Esophagus muscularis mucosa (tissue), 4 donors: Measurements from ENCODE around the gene KANSL1. TPM values are rescaled to one million over a fixed set of nuclear protein-coding genes. Genes with fewer than 3 reads are reported as not detected.
A peak's percentile ranks its signal among the peaks of the same experiment; 100 is the strongest.
"Not testable (repeated sequence)": the region's sequence is repeated elsewhere in the genome, so short reads cannot be mapped to it uniquely, and the experiment has no call there.

Experiments used
- DNase-seq: peaks from one replicate; pipeline ENCODE4 v3.0.0-alpha.2; 2017; ENCODE audit errors: extremely low spot score
- H3K27ac ChIP-seq, 4 donors: fragments of 200-600 bp; sonication (generic); replicated peaks in 1 of 4; 1 replicate in 3 of 4; 2 replicates in 1 of 4; pipeline ENCODE4 v1.5.1; 2016 to 2019; ENCODE audit warnings: mild to moderate bottlenecking in 1 of 4
- H3K27me3 ChIP-seq, 4 donors: fragments of 200-600 bp; sonication (generic); one replicate each; pipeline versions ENCODE4 v1.5.1 to v1.6.0; 2016 to 2019
- H3K36me3 ChIP-seq, 4 donors: fragments of 200-600 bp; sonication (generic); one replicate each; pipeline ENCODE4 v1.5.1; 2016 to 2019
- H3K4me1 ChIP-seq, 4 donors: fragments of 200-600 bp; sonication (generic); one replicate each; pipeline ENCODE4 v1.5.1; 2016 to 2019
- H3K4me3 ChIP-seq, 4 donors: fragments of 200-600 bp; sonication (generic); 1 replicate in 2 of 4; 2 replicates in 2 of 4; pipeline ENCODE4 v1.5.1; 2016 to 2019; ENCODE audit warnings: mild to moderate bottlenecking in 4 of 4, moderate library complexity in 1 of 4
- H3K9me3 ChIP-seq, 4 donors: fragments of 200-600 bp; sonication (generic); 1 replicate in 3 of 4; 2 replicates in 1 of 4; pipeline ENCODE4 v1.5.1; 2016 to 2019
- CTCF ChIP-seq, 3 experiments: fragments of 200-600 bp in 2 of 3; fragments of 450-650 bp in 1 of 3; sonication (generic) in 2 of 3; IDR thresholded peaks; one replicate each; pipeline ENCODE4 v1.5.1; 2017 to 2019; ENCODE audit warnings: antibody characterized with exemption in 3 of 3, mild to moderate bottlenecking in 2 of 3, moderate library complexity in 1 of 3
- EP300 ChIP-seq: sonication (generic); formaldehyde crosslinking; IDR thresholded peaks from one replicate; pipeline ENCODE4 v1.6.1; 2017; ENCODE audit warnings: antibody characterized with exemption
- POLR2A ChIP-seq: fragments of 450-650 bp; IDR thresholded peaks from one replicate; pipeline ENCODE4 v1.6.1; 2017; ENCODE audit warnings: antibody characterized with exemption, moderate library complexity, mild to moderate bottlenecking, low read depth
- POLR2AphosphoS5 ChIP-seq, 2 donors: sonication (generic); formaldehyde crosslinking; IDR thresholded peaks; one replicate each; pipeline ENCODE4 v1.6.1; 2017; ENCODE audit warnings: antibody characterized with exemption in 2 of 2
- WGBS: methylation state at CpG from one replicate; pipeline ENCODE4 v1.1.5; 2018; 5-methylcytosine and 5-hydroxymethylcytosine counted together
- intact Hi-C: fragments of 100-400 bp; cut with DNase I; formaldehyde crosslinking; loops from one replicate; pipeline ENCODE4 v1.15.1; 2023
- total RNA-seq, 4 donors: library from RNA; depleted of rRNA; stranded (reverse); fragments of >200 nt; gene quantifications; one replicate each; pipeline versions ENCODE4 v1.1.0 to v1.2.1, GENCODE V29; 2016

KANSL1 gene
- total RNA-seq, 4 donors from 2014 or later, result 55.0 to 124 (median 70.0) TPM

DNA sequence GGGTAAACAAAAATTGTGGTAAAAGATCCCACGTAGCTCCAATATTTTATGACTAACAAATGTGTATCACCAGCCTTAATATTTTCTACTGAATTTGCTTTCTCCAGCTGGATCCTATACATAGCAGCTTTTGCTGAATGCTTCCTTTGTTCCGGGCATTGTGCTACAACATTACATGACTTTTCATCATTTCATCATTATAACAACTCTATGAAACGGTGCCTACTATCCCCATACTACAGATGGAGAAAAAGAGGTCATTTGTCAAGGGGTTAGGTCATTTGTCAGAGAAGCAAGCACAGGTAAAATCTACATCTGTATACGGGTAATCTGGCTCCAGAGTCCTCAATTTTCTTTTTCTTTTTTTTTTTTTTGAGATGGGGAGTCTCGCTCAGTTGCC is 74.3 kb downstream of the KANSL1 start:
- intact Hi-C loops, result no loop called here
- H3K27me3 ChIP-seq, result no peaks in the 10 kb centered on the region
- no peak for DNase-seq
- TF ChIP-seq CTCF (IDR thresholded peaks at IDR 0.05), result no peak
- no peak for TF ChIP-seq POLR2A
- TF ChIP-seq POLR2AphosphoS5 (IDR thresholded peaks at IDR 0.05), result no peak
- no peak for TF ChIP-seq EP300
- no peak overlapping the region for H3K27ac ChIP-seq
- peaks cover 74 to 97% (median 95%) of the 10 kb centered on the region in 4 donors for H3K4me1 ChIP-seq
- WGBS, result 95% methylated on average over 5 of the region's 5 CpGs
- H3K9me3 ChIP-seq, result no peaks in the 10 kb centered on the region
- no peak overlapping the region for H3K4me3 ChIP-seq
- no peaks in the 10 kb centered on the region for H3K36me3 ChIP-seq

- DNase-seq, result no peak
- 32% methylated on average over 5 of the region's 5 CpGs for WGBS
- peaks cover 68 to 98% (median 94%) of the 10 kb centered on the region in 4 donors for H3K4me1 ChIP-seq
- H3K9me3 ChIP-seq, result no peaks in the 10 kb centered on the region
- intact Hi-C loops, result no loop called here
- H3K27me3 ChIP-seq, result no peaks in the 10 kb centered on the region
- no peak overlapping the region for H3K27ac ChIP-seq
- H3K4me3 ChIP-seq, result no peak overlapping the region
- no peaks in the 10 kb centered on the region for H3K36me3 ChIP-seq
- TF ChIP-seq POLR2A (no peak), EP300 (no peak), POLR2AphosphoS5 (IDR thresholded peaks at IDR 0.05) (no peak), CTCF (IDR thresholded peaks at IDR 0.05) (no peak)
Observed at GRCh38 chr17:46117850-46118696, 75.2 kb downstream of the KANSL1 start.

DNA sequence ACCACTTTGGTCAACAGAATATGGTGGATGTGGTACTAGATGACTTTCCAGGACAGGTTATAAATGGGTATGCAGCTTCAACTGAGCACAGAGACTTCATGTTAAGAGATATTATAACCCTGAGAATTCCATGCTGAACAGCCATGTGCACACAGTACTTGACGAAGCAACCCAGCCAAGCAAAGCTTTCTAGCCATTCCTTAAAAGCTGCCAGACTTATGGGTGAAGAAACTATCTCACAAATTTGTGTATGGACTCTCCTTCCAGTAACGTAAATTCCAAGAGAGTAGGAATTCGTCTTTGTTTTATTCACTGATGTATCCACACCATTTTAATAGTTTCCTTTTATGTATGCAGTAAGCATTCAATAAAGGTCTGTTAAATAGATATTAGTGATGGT is 76.1 kb downstream of the KANSL1 start:
- Histone ChIP-seq H3K4me3 (no peak overlapping the region), H3K27me3 (no peaks in the 10 kb centered on the region), H3K9me3 (no peaks in the 10 kb centered on the region), H3K4me1 (peaks cover 58 to 92% (median 87%) of the 10 kb centered on the region in 4 donors), H3K27ac (no peak overlapping the region), H3K36me3 (no peaks in the 10 kb centered on the region)
- 44% methylated on average over 3 of the region's 3 CpGs for WGBS
- DNase-seq, result no peak
- TF ChIP-seq EP300 (no peak), POLR2A (no peak), POLR2AphosphoS5 (IDR thresholded peaks at IDR 0.05) (no peak), CTCF (IDR thresholded peaks at IDR 0.05) (no peak)
- intact Hi-C loops, result no loop called here

- WGBS, result 48% methylated on average over 6 of the region's 6 CpGs
- intact Hi-C loops, result no loop called here
- H3K4me3 ChIP-seq, result peak overlapping the region in 3 of 4 donors; percentile 10 to 23 (median 20)
- TF ChIP-seq POLR2A, result no peak
- TF ChIP-seq CTCF (IDR thresholded peaks at IDR 0.05), result no peak
- TF ChIP-seq POLR2AphosphoS5 (IDR thresholded peaks at IDR 0.05), result peak in 1 of 2 donors; percentile 11
- no peak for TF ChIP-seq EP300
- no peaks in the 10 kb centered on the region for H3K36me3 ChIP-seq
- no peaks in the 10 kb centered on the region for H3K9me3 ChIP-seq
- peak overlapping the region; percentile 36 to 73 (median 70) for H3K27ac ChIP-seq
- H3K27me3 ChIP-seq, result no peaks in the 10 kb centered on the region
- DNase-seq, result no peak
- H3K4me1 ChIP-seq, result peaks cover 47 to 91% (median 84%) of the 10 kb centered on the region in 4 donors
Observed at GRCh38 chr17:46115699-46116098, 77.5 kb downstream of the KANSL1 start.

DNA sequence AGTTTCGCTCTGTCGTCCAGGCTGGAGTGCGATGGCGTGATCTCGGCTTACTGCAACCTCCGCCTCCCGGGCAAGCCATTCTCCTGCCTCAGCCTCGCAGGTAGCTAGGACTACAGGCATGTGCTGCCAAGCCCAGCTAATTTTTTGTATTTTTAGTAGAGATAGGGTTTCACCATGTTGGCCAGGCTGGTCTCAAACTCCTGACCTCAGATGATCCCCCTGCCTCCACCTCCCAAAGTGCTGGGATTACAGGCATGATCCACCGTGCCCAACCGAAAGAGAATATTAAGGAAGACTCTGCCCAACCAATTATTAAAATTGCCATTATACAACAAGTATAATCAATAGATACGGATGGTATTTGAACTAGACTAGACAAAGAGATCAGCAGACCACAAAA is 82.0 kb downstream of the KANSL1 start:
- WGBS, result 92% methylated on average over 11 of the region's 11 CpGs
- H3K27ac ChIP-seq, intact Hi-C loops, H3K4me3 ChIP-seq, H3K36me3 ChIP-seq, H3K9me3 ChIP-seq, DNase-seq, H3K27me3 ChIP-seq: not testable (repeated sequence)
- peaks cover 46 to 92% (median 85%) of the 10 kb centered on the region in 4 donors for H3K4me1 ChIP-seq
